HCT116 (cell line): ENCODE measurements around the gene DUS3L.

ENCODE experiments used
- CEBPB ChIP-seq: IDR thresholded peaks from 2 replicates; pipeline ENCODE4 v1.6.1; 2012; ENCODE audit warnings: low read depth
- SRF ChIP-seq: IDR thresholded peaks from 2 replicates; pipeline ENCODE4 v1.6.1; 2012; ENCODE audit warnings: low read depth

- no peak for TF ChIP-seq SRF
- TF ChIP-seq CEBPB: no peak
Measured at GRCh38 chr19:5806905-5807304, 15.9 kb upstream of the DUS3L start.
